GM06990 (cell line): ENCODE measurements around the gene DTNB.

Source experiments
- DNase-seq: peaks from one replicate; pipeline ENCODE4 v3.0.0-alpha.2; 2011; ENCODE audit not compliant: insufficient read length; ENCODE audit errors: extremely low read depth
- H3K27me3 ChIP-seq: replicated peaks from 2 replicates; pipeline ENCODE4 v1.6.0; 2011; ENCODE audit warnings: low read length; ENCODE audit not compliant: control insufficient read depth, insufficient read depth
- H3K36me3 ChIP-seq: 2 replicates; pipeline ENCODE4 v1.5.1; 2011; ENCODE audit warnings: low read length; ENCODE audit not compliant: control insufficient read depth, insufficient read depth
- H3K4me3 ChIP-seq: replicated peaks from 2 replicates; pipeline ENCODE4 v1.5.1; 2011; ENCODE audit warnings: low read depth, mild to moderate bottlenecking, control low read depth, low read length
- TF ChIP-seq, protein P1 (sequence below): IDR thresholded peaks from 2 replicates; pipeline ENCODE4 v1.5.1; 2011; ENCODE audit warnings: low read length, control low read depth, mild to moderate bottlenecking, inconsistent platforms; ENCODE audit not compliant: insufficient read depth, poor library complexity, severe bottlenecking

The DTNB gene

DNA sequence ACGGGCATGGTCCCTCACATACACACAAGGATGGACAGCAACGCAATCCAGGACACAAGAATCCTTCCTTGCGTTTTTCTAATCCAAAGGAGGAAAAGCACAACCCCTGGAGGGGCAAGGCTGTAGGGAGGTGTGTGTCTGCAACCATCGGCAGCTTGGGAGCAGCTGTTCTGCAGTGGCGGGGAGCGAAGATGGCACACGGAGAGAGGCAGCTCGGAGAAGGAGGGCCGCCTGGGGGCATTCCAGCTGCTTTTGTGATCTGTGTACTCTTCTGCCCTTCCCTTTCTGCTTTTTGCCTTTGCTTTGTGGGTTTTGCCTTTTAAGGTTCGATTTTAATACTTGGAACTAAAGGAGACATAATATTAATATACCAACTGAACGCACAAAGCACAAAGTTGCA, 194.6 kb downstream of the DTNB start:
- no peak overlapping the region for H3K4me3 ChIP-seq
- no peaks in the 10 kb centered on the region for H3K27me3 ChIP-seq
- TF ChIP-seq, protein P1, sequence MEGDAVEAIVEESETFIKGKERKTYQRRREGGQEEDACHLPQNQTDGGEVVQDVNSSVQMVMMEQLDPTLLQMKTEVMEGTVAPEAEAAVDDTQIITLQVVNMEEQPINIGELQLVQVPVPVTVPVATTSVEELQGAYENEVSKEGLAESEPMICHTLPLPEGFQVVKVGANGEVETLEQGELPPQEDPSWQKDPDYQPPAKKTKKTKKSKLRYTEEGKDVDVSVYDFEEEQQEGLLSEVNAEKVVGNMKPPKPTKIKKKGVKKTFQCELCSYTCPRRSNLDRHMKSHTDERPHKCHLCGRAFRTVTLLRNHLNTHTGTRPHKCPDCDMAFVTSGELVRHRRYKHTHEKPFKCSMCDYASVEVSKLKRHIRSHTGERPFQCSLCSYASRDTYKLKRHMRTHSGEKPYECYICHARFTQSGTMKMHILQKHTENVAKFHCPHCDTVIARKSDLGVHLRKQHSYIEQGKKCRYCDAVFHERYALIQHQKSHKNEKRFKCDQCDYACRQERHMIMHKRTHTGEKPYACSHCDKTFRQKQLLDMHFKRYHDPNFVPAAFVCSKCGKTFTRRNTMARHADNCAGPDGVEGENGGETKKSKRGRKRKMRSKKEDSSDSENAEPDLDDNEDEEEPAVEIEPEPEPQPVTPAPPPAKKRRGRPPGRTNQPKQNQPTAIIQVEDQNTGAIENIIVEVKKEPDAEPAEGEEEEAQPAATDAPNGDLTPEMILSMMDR, result no peak
- H3K36me3 ChIP-seq, result no peaks in the 10 kb centered on the region
- DNase-seq, result no peak

DNA sequence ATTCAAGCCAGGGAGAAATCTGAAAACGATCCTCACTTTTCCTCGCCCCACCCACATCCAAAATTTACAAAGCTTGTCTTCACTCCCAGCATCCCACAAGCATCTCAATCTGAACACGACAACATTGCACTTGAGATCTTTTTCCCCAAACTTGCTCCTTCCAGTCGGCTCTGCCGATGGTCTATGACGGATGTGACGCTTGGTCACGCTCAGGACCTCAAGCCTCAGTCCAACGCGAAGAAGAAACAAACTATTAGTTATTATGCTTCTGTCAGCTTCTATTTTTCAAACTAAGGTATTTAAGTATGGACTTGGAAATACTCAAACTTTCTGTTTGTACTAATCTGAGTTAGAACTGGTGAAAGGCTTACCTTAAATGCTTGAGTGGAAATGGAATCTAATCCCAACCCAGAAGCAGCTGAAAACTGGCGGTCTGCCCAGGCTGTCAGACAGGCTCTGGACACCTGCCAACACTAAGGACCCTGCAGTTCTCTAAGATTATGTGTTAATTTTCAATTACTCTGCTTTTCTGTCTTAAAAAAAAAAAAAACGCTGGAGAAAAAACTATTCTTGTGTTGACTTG, 199.5 kb downstream of the DTNB start:
- Histone ChIP-seq H3K4me3 (no peak overlapping the region), H3K36me3 (no peaks in the 10 kb centered on the region), H3K27me3 (no peaks in the 10 kb centered on the region)
- TF ChIP-seq, protein P1, result no peak
- DNase-seq, result no peak

DNA sequence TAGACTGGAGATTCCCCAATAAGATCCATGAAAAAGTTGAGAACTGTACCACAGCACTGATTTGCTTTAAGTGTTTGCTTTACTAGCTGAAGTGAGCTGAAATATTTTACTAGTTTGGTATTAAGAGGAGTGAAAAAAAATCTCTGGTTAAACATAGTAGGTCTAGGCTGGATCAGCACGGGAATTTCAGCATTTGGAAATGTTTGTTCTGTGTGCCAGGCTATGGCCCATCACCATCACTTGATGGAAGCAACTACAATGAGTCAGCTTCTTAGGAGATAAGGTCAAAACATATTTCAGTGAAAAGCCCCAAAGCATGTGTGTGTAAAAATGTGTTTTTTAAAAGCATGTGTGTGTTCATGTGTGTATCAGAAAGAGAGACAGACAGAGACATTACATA, 200.2 kb downstream of the DTNB start:
- TF ChIP-seq, protein P1, result no peak
- no peak overlapping the region for H3K4me3 ChIP-seq
- H3K27me3 ChIP-seq, result no peaks in the 10 kb centered on the region
- no peaks in the 10 kb centered on the region for H3K36me3 ChIP-seq
- DNase-seq, result no peak

DNA sequence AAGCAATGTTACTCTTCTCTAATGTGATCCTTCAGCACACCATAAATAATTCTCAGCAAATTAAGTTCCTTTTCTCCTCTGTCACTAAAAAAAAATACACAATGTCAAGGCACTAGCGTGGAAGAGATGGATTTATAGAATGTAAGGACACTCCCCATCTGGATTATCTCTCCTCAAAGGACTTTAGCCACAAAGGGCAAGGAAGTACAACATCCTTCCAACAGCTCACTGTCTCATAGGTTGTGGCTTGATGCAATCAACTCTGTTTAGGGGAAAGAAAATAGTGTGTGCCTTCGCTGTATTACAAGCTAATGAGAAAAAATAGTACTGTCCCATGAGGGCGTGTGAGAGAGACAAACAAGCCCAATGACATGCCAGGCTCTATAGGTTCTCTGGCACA, 202.6 kb downstream of the DTNB start:
- H3K4me3 ChIP-seq, result no peak overlapping the region
- TF ChIP-seq, protein P1, result no peak
- no peaks in the 10 kb centered on the region for H3K27me3 ChIP-seq
- no peak for DNase-seq
- no peaks in the 10 kb centered on the region for H3K36me3 ChIP-seq

DNA sequence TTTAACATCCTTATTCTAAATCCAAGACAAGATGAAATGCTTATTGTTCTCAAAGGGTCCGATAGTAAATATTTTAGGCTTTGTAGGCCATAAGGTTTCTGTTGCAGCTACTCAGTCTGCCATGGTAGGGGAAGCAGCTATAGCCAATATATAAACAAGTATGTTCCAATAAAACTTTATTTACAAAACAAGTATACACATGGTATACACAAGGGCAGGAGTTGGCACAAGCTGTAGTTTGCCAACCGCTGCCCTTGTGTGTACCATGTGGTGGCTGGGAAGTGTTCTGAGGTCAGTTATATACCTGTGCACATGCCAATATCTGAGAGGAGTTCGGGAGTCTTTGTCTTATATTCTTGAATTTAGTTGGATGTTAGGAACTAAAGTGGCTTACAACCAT, 205.6 kb downstream of the DTNB start:
- Histone ChIP-seq H3K4me3 (no peak overlapping the region), H3K36me3 (no peaks in the 10 kb centered on the region), H3K27me3 (no peaks in the 10 kb centered on the region)
- DNase-seq, result no peak
- TF ChIP-seq, protein P1, result no peak

DNA sequence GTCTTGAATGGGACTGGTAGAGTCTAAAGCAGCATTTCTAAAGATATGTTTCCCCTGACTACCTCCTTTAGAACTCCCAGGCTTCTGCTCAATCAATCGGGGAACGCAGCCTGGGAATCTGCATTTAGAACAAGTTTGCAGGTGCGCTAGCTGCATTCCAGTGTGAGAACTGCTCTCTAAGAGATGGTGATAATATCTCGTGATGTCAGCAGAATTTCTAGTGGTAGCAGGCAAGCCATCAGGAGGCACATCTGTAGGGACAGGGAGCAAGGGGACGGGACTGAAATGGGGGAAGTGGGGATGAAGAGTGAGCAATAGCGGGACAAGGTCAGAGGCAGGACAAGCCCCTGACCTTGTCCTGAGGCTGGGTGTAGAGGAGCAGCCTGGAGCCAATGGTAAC, 211.4 kb downstream of the DTNB start:
- TF ChIP-seq, protein P1, result no peak
- Histone ChIP-seq H3K4me3 (no peak overlapping the region), H3K36me3 (no peaks in the 10 kb centered on the region), H3K27me3 (no peaks in the 10 kb centered on the region)
- no peak for DNase-seq
